Keratinocyte (primary cell): ENCODE data around the gene COQ9.

Experiments
- CTCF ChIP-seq, 3 experiments: IDR thresholded peaks in 1 of 3; conservative IDR thresholded peaks in 1 of 3; optimal IDR thresholded peaks in 1 of 3; 2 replicates in 2 of 3; 3 replicates in 1 of 3; pipeline versions ENCODE3 to v1.5.1; 2011; ENCODE audit warnings: low read length in 3 of 3, mild to moderate bottlenecking in 3 of 3, moderate library complexity in 2 of 3, control low read depth in 1 of 3, inconsistent platforms in 1 of 3; ENCODE audit not compliant: insufficient read depth in 2 of 3; ENCODE audit errors: extremely low read depth in 1 of 3
- EZH2 ChIP-seq: IDR thresholded peaks from one replicate; pipeline ENCODE4 v1.6.1; 2012; ENCODE audit warnings: inconsistent platforms, mild to moderate bottlenecking, low read length, moderate library complexity

GRCh38 chr16:57411362-57411976 lies 35.8 kb upstream of the COQ9 start:
- TF ChIP-seq CTCF (optimal IDR thresholded peaks at IDR 0.05 in 1 of 3, IDR thresholded peaks at IDR 0.05 in 1 of 3, conservative IDR thresholded peaks at IDR 0.05 in 1 of 3; ENCODE audit: extremely low read depth in 1 of 3, insufficient read depth in 2 of 3, low read length in 3 of 3) (no peak), EZH2 (no peak)
